NCI-H774 (cell line): Measurements from ENCODE around the gene ITK.
"Not testable (repeated sequence)": the region's sequence is repeated elsewhere in the genome, so short reads cannot be mapped to it uniquely, and the experiment has no call there.

Experiments used
- DNase-seq: peaks from one replicate; lab custom pipeline; 2025; lab: John Stamatoyannopoulos, UW

Gene ITK

GRCh38 chr5:157212307-157212706 lies 31.7 kb downstream of the ITK start:
- no peak for DNase-seq

- no peak for DNase-seq
Measured at GRCh38 chr5:157213527-157214243, 33.0 kb downstream of the ITK start.

GRCh38 chr5:157214415-157214814 lies 33.8 kb downstream of the ITK start:
- DNase-seq: no peak

- DNase-seq: no peak
Measured at GRCh38 chr5:157214861-157215513, 34.3 kb downstream of the ITK start.

GRCh38 chr5:157215514-157216167 lies 35.0 kb downstream of the ITK start:
- DNase-seq: no peak

- DNase-seq: no peak
Measured at GRCh38 chr5:157216391-157217142, 35.9 kb downstream of the ITK start.

GRCh38 chr5:157217289-157218024 lies 36.8 kb downstream of the ITK start:
- DNase-seq: no peak

- no peak for DNase-seq
Measured at GRCh38 chr5:157219491-157220271, 39.0 kb downstream of the ITK start.

GRCh38 chr5:157221959-157222358 lies 41.3 kb downstream of the ITK start:
- no peak for DNase-seq

- no peak for DNase-seq
Measured at GRCh38 chr5:157222506-157223230, 42.0 kb downstream of the ITK start.

- no peak for DNase-seq
Measured at GRCh38 chr5:157225469-157226422, 45.1 kb downstream of the ITK start.

GRCh38 chr5:157230610-157231009 lies 50.0 kb downstream of the ITK start:
- DNase-seq: no peak

GRCh38 chr5:157232706-157233105 lies 52.1 kb downstream of the ITK start:
- no peak for DNase-seq

- no peak for DNase-seq
Measured at GRCh38 chr5:157233515-157233914, 52.9 kb downstream of the ITK start.

GRCh38 chr5:157236423-157236822 lies 55.8 kb downstream of the ITK start:
- no peak for DNase-seq

- DNase-seq: no peak
Measured at GRCh38 chr5:157241483-157241882, 60.8 kb downstream of the ITK start.

GRCh38 chr5:157244704-157245103 lies 64.1 kb downstream of the ITK start:
- DNase-seq: not testable (repeated sequence)

GRCh38 chr5:157245476-157245875 lies 64.8 kb downstream of the ITK start:
- DNase-seq: no peak

- DNase-seq: no peak
Measured at GRCh38 chr5:157245886-157246285, 65.2 kb downstream of the ITK start.
